GM12891 (cell line): ENCODE results near the gene ADORA2A.
A peak's percentile ranks its signal among the peaks of the same experiment; 100 is the strongest.

Source experiments
- DNase-seq: peaks from one replicate; pipeline ENCODE4 v3.0.0; 2011; ENCODE audit warnings: low spot score; ENCODE audit not compliant: insufficient read length
- FAIRE-seq: peaks from 2 replicates; lab custom pipeline; 2011; peaks lifted over from hg19 to GRCh38; lab: Jason Lieb, UNC
- PAX5 ChIP-seq: IDR thresholded peaks from 2 replicates; pipeline ENCODE4 v1.6.1; 2011; ENCODE audit warnings: low read length, moderate library complexity, mild to moderate bottlenecking; ENCODE audit not compliant: insufficient read depth, severe bottlenecking
- POLR2A ChIP-seq: IDR thresholded peaks from 2 replicates; pipeline ENCODE4 v1.6.1; 2011; ENCODE audit warnings: low read depth, low read length, control low read depth
- POLR2AphosphoS5 ChIP-seq: IDR thresholded peaks from 2 replicates; pipeline ENCODE4 v1.6.1; 2011; ENCODE audit warnings: low read depth, low read length, control low read depth
- POU2F2 ChIP-seq: IDR thresholded peaks from 2 replicates; pipeline ENCODE4 v1.6.1; 2011; ENCODE audit warnings: low read depth, mild to moderate bottlenecking, control low read depth, low read length, moderate library complexity
- SPI1 ChIP-seq: IDR thresholded peaks from 2 replicates; pipeline ENCODE4 v1.6.1; 2011; ENCODE audit warnings: low read depth, low read length, control low read depth
- TAF1 ChIP-seq: IDR thresholded peaks from 2 replicates; pipeline ENCODE4 v1.6.1; 2011; ENCODE audit warnings: low read depth, low read length, control low read depth

The ADORA2A gene

GRCh38 chr22:24431309-24432034 is 4.1 kb downstream of the ADORA2A start:
- FAIRE-seq = no peak
- DNase-seq = no peak

GRCh38 chr22:24432059-24432853 is 4.9 kb downstream of the ADORA2A start:
- TF ChIP-seq TAF1 = no peak
- no peak for TF ChIP-seq POU2F2
- TF ChIP-seq PAX5 = no peak
- no peak for TF ChIP-seq POLR2A
- no peak for TF ChIP-seq SPI1
- no peak for TF ChIP-seq POLR2AphosphoS5
- FAIRE-seq (no peak), DNase-seq (no peak)

More at GRCh38 chr22:24431309-24432034, 4.1 kb downstream of the ADORA2A start:
- no peak for TF ChIP-seq SPI1
- TF ChIP-seq POLR2A = no peak
- no peak for TF ChIP-seq POU2F2
- no peak for TF ChIP-seq TAF1
- no peak for TF ChIP-seq PAX5
- no peak for TF ChIP-seq POLR2AphosphoS5

GRCh38 chr22:24433001-24433827 is 5.8 kb downstream of the ADORA2A start:
- DNase-seq = no peak
- TF ChIP-seq POU2F2 (no peak), SPI1 (no peak), POLR2AphosphoS5 (no peak), TAF1 (no peak), POLR2A (no peak), PAX5 (no peak)
- FAIRE-seq = peak; percentile 47

- FAIRE-seq (peak; percentile 98), DNase-seq (peak; percentile 65)
- TF ChIP-seq POU2F2 = peak; percentile 99
- peak; percentile 84 for TF ChIP-seq POLR2A
- TF ChIP-seq SPI1 = peak; percentile 95
- no peak for TF ChIP-seq PAX5
- TF ChIP-seq TAF1 = peak; percentile 76; the same call in 1 of the 2 replicates
- TF ChIP-seq POLR2AphosphoS5 = peak; percentile 84
Observed at GRCh38 chr22:24433828-24434470, 6.5 kb downstream of the ADORA2A start.

- FAIRE-seq (no peak), DNase-seq (peak; percentile 68)
- no peak for TF ChIP-seq POLR2AphosphoS5
- peak; percentile 81 for TF ChIP-seq SPI1
- TF ChIP-seq POU2F2 = peak; percentile 70; the same call in 1 of the 2 replicates
- TF ChIP-seq TAF1 = peak; percentile 36; the same call in 1 of the 2 replicates
- no peak for TF ChIP-seq PAX5
Observed at GRCh38 chr22:24434471-24435322, 7.3 kb downstream of the ADORA2A start.

- FAIRE-seq (no peak), DNase-seq (no peak)
- no peak for TF ChIP-seq POLR2A
- TF ChIP-seq PAX5 = no peak
- TF ChIP-seq SPI1 = no peak
- no peak for TF ChIP-seq TAF1
- no peak for TF ChIP-seq POU2F2
- TF ChIP-seq POLR2AphosphoS5 = no peak
Observed at GRCh38 chr22:24435323-24435645, 7.9 kb downstream of the ADORA2A start.

GRCh38 chr22:24435861-24436371 is 8.5 kb downstream of the ADORA2A start:
- no peak for TF ChIP-seq SPI1
- TF ChIP-seq POLR2AphosphoS5 = no peak
- no peak for TF ChIP-seq PAX5
- TF ChIP-seq TAF1 = no peak
- no peak for TF ChIP-seq POU2F2
- TF ChIP-seq POLR2A = no peak
- DNase-seq (no peak), FAIRE-seq (peak; percentile 71)

- no peak for DNase-seq
- peak; percentile 50 for FAIRE-seq
- TF ChIP-seq POLR2A (no peak), POU2F2 (no peak)
Observed at GRCh38 chr22:24436553-24436952, 9.2 kb downstream of the ADORA2A start.

GRCh38 chr22:24437091-24437490 is 9.7 kb downstream of the ADORA2A start:
- TF ChIP-seq PAX5 (no peak), POU2F2 (no peak), POLR2A (no peak), POLR2AphosphoS5 (no peak), TAF1 (no peak), SPI1 (no peak)
- FAIRE-seq (peak; percentile 16), DNase-seq (no peak)
